Right renal cortex interstitium (tissue), 3 donors: Measurements from ENCODE around the gene GRAPL. TPM values are rescaled to one million over a fixed set of nuclear protein-coding genes. Genes with fewer than 3 reads are reported as not detected.
"Not testable (repeated sequence)": the region's sequence is repeated elsewhere in the genome, so short reads cannot be mapped to it uniquely, and the experiment has no call there.

Experiments
- DNase-seq, 3 donors: peaks; one replicate each; pipeline ENCODE4 v3.0.0-alpha.2; 2013; ENCODE audit warnings: low read depth in 3 of 3, low spot score in 2 of 3
- polyA plus RNA-seq, 3 donors: library from polyadenylated mRNA; unstranded; fragments of 120-200 nt; gene quantifications; one replicate each; pipeline ENCODE4 v1.2.1, GENCODE V29; 2013; ENCODE audit not compliant: insufficient read length in 3 of 3

GRAPL gene
- 1 to 10 TPM in 2 of 3 donors, under 1 TPM in 1; 1.00 to 3.2 (median 2.5) TPM for polyA plus RNA-seq

DNA sequence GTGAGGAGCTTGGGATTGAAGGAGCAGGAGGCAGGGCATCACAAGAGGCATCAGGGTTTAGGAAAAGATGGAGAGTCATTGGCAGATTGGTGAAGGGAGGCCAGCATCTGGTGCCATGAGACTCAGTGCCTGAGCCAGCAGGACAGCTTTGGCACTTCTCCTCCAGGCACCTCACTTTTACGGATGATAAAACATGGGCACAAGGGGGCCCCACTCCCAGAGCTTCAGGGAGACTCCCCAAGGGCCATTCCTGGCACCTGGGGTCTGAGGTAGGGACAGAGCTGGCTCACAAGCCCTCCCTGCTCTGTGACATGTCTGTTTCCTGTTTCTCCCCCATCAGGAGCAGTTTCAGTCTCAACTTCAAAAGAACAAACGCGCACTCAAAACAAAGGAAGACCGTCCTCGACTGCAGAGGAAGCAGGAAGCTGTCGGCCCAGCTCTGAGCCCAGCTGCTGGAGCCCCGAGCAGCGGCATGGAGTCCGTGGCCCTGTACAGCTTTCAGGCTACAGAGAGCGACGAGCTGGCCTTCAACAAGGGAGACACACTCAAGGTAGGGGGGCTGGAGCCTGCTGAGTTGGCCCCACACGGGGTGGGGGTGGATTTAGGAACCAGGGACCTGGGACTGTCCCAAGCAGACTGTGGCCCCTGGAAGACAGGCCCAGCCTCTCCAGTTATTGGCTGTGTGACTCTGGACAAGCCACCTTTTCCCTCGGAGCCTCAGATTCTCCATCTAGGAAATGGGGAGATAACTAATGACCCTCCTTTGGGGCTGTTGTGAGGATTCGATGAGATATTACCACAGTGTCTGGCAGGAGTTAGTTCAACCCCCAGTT lies at the start of gene GRAPL:
Gene GRAPL, plus strand, starts transcription at position 442 of the 833 bp plus-strand sequence. Its CDS starts 31 bp downstream, at position 473.
- not testable (repeated sequence) for DNase-seq

DNA sequence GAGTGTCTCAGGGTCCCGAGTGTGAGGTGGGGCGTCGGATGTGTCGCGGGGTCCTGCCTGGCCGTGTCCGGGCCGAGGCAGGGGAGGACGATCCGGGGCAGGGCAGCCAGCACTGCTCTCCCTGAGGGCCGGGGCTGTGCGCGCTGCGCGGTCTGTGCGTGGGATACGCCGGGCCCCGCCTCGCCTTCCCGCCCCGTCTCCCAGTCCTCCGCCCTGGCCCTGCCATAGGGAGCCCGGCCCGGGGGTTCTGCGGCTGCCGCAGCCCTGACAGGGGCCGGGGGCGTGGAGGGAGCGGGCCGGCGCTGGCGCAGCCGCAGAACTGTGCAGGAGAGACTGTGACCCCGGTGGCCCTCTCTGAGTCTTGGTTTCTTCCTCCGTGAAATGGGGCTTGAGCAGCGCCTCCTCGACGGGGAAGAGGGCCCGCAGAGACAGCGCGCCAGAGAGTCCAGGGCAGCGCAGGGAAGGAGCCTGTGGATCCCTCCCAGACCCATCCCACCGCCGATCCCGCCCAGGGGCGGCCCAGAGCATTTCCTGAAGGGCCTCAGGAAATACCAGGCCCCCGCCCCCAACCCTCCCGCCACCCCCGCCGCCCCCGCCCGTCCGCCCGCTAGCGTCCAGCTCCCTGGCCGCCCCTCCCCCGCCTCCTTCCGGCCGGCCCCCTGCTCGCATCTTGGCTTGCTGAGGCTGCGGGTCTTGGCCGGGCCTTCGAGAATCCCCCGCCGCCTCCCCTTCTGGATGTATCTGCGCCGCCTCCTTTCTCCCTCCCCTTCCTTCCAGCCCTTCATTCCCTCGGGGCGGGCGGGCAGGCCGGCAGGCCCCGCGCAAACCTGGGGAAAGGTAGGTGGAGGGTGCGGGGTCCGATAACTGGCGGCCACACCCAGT lies 38.3 kb upstream of the GRAPL start:
- not testable (repeated sequence) for DNase-seq

DNA sequence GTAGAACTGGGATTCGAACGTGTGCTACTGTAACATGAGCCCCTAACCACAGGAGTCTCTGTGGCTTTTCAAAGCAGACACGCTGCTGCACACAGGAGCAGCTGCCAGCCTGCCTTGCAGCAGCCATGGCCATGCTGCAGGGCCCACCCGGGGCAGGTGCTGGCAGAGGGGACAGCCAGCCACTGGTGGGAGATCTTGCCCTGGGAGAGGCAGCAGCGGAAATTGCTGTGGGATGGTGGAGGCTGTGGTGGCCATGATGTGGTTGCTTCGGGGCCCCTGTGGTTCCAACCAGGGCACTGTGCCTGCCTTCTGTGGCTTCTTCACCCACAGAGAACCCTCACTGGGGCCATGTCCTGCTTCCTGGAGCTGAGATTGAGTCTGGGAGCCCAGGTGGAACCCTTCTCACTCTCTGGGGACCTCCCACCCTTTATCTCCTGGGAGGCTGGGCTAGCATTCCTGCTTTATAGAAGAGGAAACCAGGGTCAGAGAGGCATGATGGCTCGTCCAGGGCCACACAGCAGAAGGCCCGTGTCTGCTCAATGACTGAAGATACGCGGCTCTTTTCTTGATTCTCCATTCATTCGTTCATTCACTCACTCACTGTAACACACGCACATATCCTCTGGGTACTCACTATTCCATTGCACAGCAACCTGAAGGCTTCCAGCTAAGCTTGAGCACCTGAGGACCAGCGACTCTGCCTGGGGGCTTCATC lies 37.2 kb upstream of the GRAPL start:
- not testable (repeated sequence) for DNase-seq

DNA sequence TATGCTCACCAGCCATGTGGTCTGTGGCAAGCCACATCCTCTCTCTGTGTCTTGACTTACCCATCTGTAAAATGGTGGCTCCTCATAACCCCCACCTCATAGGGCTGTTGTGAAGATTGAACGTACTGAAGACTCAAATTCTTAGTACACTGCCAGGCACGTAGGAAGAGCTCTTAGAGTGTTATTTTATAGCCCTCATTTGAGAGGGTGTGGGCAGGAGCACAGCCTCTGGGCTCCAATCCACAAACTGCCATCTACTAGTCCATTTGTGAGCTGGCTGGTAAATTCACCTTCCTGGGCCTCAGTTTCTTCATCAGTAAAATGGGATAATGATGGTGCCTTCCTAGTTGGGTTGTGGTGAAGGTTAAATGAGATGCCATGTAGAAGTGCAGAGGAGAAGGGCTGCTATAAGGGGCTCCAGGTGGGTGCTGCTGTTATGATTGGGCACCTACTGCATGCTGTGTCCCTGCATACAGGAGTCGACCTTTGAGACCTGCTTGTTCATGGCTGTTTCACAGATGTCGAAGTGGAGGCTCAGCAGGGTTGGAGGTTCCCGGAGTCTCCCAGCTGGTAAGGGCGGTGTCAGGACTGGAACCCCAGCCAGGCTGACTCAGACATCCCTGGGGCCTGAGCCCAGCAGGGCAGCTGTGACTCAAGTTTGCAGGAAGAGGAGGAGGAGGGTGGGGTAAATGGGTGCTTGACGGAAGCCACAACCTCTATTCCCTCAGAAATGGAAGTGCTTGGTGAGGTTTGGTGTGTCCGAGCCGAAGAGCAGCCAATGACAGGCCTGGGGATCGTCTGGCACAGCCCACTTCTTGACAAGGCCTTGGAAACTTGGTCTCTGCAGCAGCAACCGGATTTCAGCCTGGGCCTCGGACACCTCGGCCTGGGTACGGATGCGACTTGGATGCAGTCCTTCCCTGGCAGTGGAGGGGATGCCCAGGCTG lies 34.4 kb upstream of the GRAPL start:
- not testable (repeated sequence) for DNase-seq

DNA sequence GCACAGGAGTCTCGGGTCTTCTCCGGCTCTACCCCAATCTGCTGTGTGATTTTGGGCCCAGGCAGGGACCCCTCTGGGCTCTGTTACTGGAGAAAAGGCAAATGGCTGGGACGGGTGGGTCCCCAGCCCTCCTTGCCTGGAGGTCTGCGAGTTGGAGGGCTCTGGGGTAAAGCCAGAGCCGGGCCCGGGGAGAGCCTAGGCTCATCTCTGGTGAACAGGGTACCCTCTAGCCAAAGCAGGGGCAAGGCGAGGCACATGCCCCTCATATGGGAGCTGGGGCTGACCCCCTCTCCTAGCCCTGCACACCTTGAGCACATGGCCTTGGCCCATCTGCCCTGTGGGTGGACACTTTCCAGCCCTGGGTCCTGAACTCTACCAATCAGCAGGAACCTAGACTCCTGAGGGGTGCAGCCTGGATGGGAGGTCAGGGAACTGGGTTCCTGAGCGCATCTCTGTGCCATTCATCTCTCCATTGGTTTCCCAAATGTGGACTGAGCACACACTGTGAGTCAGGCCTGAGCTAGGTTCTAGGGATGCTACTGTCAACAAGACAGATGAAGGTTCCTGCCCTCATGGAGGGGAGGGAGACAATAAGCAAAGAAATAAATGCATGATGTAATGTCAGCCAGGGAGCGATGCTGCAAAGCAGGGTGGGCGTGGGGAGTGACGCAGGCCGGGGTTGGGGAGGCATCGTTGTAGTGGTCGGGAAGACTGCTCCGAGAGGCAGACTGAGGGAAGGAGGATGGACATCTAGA lies 33.5 kb upstream of the GRAPL start:
- not testable (repeated sequence) for DNase-seq

DNA sequence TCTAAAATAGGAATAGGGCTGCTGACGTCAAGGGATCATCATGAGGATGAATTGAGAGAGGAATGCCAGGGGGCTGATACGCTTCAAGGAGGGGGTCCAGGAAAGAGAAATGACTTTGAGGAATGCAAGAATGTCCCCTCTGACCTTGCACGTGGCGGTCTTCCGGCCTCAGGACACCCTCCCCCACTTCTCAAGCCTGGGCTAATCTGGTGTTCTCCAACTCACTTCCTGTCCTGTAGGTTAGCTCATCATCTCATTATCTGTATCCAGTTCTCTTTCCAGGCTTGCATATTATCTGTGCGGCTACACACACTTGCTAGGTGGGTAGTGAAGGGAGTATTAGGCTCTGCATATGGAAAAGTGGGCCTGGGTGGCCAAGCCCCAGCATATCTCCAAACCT lies 18.9 kb upstream of the GRAPL start:
- DNase-seq: peak in 1 of 3 donors; percentile 18

DNA sequence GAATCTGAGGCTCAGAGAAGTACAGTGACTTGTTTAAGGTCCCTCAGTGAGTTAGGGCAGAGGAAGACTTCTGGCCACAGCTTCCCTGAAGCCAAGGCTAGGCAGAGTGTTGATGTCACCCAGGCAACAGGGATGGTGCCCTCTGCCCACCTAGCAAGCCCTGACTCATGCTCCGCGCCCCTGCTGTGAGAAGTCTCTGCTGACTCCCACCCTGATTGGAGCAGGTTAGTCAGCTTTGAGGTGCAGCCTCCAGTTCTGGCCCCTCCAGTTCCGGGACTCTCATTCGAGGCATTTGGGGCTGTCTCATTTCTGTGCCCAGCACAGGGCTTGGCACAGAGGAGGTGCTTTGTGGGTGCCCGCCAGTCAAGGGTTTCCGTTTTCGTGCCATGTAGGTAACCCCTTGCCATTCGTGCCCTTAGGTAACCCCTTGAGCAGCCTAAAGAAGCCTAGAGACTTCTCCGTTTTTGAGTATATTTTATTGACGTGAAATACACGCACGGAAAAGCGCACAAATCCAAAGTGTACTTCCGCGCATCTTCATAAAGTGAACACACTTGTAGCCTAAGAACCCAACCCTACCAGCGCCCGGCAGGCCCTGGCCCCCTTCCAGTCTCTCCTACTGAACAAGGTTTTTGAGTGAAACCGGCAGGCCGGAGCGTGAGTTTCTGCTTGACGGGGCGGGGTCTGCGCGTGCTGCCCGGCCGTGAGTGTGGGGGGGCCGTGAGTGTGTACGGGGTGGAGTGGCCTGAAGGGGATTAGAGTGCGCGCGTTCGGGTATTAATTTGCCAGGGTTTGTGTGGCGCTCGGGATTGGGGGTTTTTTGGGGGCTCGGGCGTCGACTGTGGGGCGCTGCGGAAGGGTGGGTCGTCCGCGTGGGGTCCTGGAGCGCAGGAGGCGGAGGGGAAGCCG lies 16.9 kb upstream of the GRAPL start:
- not testable (repeated sequence) for DNase-seq

DNA sequence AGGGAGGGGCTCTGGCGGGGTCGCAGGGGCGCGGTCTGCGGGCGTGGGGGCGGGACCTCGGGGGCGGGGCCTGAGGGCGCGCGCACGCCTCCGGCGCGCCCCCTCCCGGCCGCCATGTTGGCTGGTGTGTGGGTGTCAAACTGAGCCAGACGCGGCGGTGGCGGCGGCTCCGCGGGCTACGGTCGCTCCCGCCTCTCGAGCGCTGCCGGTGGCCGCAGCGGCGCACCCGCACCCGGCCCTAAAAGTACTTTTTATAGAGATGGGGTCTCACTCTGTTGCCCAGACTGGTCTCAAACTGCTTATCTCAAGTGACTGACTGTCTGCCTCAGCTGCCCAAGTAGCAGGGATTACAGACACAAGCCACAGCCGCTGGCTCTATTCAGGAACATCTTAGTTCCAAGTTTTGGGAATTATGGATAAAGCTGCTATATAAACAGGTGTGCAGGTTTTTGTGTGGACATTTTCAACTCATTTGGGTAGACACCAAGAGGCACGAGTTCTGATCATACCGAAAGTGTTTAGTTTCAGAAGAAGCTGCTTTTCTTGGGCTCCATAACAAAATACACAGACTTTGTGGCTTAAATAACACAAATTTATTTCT lies 16.2 kb upstream of the GRAPL start:
- peak in 2 of 3 donors; percentile 16 to 66 for DNase-seq

DNA sequence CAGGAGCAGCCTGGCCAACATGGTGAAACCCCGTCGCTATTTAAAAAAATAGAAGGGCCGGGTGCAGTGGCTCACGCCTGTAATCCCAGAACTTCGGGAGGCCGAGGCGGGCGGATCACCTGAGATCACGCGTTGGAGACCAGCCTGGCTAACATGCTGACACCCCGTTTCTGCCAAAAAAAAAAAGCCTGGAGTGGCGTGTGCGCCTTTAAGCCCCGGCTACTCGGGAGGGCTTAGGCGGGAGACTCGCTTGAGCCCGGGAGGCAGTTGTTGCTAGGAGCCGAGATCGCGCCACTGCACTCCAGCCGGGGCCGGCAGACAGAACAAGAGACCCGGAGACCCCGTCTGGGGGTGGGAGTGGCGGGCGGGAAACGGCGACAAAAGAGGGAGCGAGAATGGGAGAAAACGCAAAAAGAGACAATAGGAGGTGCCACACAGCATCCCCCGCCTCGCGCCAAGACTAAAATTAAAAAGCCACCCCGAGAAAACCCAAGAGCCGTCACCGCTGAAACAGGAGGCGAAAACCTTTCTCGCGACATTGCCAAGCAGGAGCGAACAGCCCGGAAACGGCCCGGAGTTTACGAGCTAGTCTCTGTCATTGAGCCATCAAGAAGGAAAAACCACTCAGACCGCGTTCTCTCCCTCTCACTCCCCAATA lies 15.5 kb upstream of the GRAPL start:
- peak in 1 of 3 donors; percentile 21 for DNase-seq

DNA sequence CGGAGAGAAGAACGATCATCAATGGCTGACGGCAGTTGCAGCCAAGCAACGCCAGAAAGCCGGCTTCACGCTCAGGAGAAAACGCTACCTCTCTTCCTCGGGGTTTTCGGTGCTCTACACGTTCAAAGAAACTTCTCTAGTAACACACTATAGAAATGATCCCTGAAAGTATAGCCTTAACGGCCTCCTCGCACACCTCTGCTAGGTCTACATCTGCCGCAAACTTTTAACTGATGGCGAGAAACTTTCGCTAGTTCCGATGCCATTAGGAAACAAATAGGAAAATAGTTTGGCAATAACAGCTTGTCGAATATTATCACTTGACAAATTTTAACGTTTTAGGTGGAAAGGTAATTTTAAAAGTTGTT lies 14.9 kb upstream of the GRAPL start:
- DNase-seq: peak in 1 of 3 donors; percentile 7

DNA sequence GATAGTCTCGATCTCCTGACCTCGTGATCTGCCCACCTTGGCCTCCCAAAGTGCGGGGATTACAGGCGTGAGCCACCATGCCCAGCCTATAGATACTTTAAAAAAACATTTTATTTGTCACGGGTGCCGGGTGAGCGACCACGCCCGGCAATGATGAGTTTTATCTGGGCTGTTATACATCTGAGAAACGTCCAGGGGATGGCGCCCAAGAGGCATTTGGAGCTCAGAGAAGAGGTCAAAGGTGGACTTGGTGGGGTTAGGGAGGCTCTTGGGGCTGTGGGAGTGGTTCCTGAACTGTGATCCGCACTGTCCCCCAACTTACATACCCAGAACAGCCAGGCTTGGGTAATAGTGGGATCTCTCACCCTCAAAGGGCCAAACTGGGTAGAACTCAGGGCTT lies 8.7 kb upstream of the GRAPL start:
- DNase-seq: not testable (repeated sequence)

DNA sequence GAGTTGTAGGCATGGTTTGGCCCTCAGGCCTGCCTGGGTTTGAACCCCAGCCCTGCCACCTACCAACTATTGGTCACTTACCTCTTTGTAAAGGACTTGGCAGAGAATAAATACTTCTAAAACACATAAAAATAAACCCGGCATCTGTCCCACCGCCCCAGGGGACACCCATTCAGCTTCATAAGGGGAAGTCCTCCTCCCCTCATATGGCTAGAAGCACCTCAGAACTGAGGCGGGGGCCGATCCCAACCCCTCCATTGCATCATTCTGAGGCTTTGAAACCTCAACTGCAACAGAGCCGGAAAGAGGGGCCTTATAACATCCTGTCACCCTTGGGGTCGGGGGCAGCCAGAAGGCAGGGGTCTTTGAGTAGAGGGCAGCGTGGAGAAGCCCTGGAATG lies 2.1 kb upstream of the GRAPL start:
- not testable (repeated sequence) for DNase-seq

DNA sequence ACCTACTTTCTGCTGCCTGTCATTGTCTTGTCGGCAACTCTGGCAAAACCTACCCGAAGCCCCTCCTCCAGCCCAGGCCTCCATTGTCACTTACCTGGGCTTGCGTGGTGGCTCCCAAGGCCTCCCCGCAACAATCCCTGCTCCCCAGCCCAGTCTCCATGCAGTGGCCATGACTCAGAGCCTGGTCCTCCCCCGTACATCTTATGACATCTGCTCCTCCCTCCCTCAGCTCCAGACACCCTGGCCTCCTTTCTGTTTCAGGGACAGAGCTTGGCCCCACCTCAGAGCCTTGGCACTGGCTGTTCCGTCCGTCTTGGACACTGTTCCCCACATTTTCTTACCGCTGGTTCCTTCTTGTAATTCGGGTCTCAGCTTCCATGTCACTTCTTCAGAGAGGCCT lies 2.1 kb downstream of the GRAPL start:
- not testable (repeated sequence) for DNase-seq

DNA sequence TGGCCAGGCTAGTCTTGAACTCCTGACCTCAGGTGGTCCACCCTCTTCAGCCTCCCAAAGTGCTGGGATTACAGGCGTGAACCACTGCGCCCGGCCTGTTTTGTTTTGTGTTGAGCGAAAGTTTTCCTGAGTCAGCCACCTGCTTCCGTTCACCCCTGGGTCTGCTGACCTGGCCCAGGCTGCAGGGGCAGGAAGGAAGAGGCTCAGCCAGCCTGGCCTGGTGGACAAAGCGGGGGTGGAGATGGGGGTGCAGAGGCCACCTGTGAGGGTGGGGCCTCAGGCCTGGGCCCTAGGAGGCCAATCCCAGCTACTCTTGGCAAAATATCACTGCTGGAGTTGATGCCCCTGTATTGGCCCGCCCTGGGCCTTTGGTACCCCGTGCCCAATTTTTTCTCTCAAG lies 3.7 kb downstream of the GRAPL start:
- DNase-seq: not testable (repeated sequence)

DNA sequence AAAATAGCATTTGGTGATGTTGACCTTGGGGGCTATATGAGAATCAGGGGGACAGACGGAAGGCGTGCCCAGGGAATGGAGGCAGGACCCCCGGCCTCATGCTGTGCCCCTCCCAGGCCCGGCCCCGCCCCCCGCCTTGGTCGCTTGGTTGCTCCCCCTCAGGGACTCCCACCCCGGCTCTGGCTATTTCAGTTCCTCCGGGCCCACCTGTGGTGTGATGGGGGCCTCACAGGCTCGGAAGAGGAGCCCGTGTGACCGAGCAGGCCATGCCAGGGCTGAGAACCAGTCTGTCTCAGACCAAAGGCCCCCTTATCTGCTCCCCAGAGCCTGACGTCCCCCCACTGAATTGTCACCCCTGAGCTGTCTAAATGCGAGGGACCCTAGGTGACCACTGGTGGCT lies 4.4 kb downstream of the GRAPL start:
- DNase-seq: not testable (repeated sequence)

DNA sequence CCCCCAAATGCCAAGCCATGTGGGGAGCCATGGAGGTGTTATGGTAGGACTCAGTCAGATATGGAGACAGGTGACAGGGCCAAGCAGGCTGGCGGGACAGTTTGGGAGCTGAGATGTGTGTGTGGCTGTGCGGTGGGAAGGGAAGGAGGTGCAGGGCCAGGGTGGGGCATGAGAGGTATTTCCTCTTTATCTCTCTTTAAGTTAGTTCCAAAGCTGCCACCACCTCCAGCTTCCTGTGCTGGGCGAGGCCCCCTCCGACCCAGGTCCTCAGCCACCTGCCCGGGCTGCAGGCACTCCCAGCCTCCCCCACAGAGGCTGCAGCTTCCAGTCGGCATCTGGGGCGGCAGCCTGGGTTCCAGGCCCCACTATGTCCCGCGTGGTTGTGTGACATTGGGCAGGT lies 6.4 kb downstream of the GRAPL start:
- DNase-seq: not testable (repeated sequence)

DNA sequence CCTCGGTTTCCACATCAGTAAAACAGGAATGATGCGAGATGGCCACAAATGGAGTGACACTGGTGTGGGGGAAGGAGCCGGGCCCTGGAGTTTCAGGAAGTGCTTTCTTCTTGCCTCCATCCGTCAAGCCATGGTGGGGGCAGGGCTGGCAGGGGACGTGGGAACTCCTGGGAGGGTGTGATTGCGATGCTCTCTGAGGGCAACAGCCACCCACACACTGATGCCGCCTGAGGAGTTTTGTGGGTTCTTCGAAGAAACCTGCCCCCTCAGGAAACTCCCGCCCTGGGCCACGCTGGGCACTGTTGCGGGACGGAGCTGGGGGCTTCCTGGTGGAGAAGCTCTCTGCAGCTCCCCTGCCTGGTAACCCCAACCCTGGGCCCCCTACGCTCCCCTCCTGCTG lies 8.0 kb downstream of the GRAPL start:
- not testable (repeated sequence) for DNase-seq
